Subcutaneous adipose tissue (tissue), 4 donors: ENCODE results near the gene LMTK2. TPM values are rescaled to one million over a fixed set of nuclear protein-coding genes. Genes with fewer than 3 reads are reported as not detected.

Experiments used
- total RNA-seq, 4 donors: library from RNA; depleted of rRNA; stranded (reverse); fragments of >200 nt; gene quantifications; one replicate each; pipeline ENCODE4 v1.1.0, GENCODE V29; 2016
- TF ChIP-seq, protein P1 (sequence below): fragments of 450-650 bp; IDR thresholded peaks from one replicate; pipeline ENCODE4 v1.5.1; 2016; ENCODE audit warnings: low read depth, mild to moderate bottlenecking, control low read depth, antibody characterized with exemption, moderate library complexity

LMTK2 gene
- total RNA-seq, 4 donors from 2014 or later = 7.3 to 15.4 (median 8.6) TPM

DNA sequence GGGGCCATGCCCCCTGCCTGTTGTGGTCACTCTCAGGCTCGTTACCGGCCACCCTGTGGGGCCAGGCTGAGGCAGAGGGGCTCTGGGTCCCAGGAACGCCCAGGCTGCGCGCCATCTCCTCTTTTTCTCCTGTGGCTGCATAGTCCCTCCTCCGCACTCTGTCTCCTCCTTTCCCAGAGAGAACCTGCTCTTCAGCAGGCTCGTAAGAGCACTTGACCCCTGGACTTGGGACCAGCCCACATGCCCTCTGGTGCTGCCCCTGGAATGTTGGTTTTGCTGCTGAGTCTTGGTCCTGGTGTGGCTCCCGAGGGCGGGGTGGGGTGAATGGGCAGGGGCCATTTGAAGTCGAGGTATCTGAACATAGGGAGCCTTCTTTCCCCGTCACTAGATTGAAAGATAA is 98.0 kb downstream of the LMTK2 start:
- TF ChIP-seq, protein P1, sequence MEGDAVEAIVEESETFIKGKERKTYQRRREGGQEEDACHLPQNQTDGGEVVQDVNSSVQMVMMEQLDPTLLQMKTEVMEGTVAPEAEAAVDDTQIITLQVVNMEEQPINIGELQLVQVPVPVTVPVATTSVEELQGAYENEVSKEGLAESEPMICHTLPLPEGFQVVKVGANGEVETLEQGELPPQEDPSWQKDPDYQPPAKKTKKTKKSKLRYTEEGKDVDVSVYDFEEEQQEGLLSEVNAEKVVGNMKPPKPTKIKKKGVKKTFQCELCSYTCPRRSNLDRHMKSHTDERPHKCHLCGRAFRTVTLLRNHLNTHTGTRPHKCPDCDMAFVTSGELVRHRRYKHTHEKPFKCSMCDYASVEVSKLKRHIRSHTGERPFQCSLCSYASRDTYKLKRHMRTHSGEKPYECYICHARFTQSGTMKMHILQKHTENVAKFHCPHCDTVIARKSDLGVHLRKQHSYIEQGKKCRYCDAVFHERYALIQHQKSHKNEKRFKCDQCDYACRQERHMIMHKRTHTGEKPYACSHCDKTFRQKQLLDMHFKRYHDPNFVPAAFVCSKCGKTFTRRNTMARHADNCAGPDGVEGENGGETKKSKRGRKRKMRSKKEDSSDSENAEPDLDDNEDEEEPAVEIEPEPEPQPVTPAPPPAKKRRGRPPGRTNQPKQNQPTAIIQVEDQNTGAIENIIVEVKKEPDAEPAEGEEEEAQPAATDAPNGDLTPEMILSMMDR = no peak

DNA sequence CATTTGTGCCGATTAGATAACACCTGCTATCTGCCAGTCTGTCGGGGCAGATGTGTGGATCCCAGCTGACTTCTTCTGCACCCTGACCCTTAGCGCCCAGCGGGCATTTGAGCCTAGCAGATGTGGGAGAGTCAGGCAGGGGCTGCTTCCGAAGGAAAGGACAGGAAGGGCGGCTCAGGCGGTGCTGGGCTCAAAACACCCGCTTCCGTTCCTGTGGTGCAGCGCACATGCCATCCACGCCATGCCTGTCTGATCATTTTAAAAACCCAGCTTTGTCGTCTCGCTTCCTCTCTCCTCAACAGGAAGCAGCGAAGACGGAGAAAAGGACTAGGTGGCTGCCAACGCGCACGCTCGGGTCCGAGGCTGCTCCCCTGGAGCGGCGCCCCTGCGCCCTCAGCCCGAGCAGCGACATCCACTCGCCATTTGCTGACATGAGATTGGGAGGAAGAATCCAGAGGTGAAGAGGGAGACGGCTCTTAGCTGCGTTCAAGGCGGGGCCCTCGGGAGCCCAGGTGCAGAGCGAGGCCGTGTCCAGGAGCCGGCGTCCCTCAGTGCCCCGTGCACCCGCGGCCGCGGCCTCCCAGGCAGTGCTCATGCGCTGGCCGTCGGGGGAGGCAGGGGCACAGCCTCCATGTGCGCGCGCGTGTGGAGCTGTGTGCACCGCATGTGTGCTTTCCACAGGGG is 98.6 kb downstream of the LMTK2 start:
- TF ChIP-seq, protein P1 = no peak

DNA sequence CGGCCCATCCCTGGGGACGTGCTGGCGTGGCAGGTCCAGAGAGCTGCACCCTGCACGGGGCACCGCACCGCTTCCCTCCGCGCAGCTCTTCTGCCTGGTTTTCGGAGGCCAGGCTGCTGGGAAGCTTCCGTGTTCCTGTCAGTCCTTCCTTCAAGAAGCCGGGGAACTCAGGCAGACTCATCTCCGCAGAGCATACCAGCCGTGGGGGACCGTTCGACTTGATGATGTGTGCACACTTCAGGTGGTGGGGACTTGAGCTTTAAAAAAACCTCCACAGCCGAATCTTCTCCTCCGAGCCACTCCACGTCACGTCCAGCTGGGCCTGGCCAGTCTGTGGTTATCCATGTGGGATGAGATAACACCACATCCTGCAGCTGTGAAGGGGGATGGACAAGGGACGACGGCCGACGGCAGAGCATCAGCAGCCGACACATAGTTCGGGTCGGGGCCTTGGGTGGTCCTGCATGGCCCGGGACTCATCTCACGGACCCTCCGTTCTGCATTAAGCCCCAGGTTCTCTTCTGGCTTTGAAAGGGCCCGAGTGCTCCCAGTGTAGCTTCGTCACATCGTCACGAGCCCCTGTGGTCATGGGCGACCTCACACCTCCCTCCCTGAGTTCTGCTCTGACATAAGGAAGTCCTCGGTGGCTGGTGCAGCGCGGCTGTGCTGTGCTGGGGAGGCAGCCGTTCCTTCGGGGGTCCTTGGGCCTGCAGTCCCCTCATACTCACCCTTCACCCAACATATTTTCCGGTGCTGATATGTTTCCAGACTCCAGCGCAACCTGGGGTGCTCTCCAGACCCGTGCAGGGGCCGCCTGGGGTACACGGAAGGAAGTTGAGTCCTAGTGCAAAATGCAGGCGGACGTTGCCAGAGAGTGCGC is 100.0 kb downstream of the LMTK2 start:
- TF ChIP-seq, protein P1 = no peak

DNA sequence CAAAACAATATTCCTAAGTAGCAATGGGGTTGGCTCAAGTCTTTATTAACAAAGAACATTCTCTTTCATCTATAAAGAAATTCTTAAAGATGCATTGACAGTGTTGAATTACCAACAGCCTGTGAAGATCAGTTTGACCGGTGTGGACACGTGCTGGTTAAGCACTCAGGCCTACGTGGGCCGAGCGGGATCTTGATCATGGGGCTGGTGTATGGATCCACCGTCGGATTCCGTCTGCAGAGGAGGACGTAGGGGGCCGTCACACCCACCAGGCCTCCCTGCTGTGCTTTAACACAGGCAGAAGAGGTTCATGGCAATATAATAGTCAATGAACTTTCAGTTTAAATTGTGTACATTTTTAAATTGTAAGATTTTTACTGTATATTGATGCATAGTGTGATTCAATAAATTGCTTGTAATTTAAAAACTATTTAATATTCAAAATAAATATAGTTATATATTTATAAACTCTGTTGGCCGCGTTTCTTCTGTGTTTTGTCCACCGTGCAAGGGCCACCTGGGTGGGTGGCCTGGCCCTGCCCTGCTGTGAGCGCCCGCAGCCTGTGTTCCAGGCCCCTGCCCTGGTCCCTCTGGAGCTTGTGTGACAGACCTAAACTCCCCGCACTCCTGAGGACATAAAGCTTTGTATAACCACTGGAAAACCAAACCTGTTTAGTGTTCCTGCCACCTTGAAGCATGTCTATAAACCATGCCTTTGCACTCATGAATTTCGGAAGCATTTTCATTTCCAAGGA is 102.7 kb downstream of the LMTK2 start:
- TF ChIP-seq, protein P1 = no peak

DNA sequence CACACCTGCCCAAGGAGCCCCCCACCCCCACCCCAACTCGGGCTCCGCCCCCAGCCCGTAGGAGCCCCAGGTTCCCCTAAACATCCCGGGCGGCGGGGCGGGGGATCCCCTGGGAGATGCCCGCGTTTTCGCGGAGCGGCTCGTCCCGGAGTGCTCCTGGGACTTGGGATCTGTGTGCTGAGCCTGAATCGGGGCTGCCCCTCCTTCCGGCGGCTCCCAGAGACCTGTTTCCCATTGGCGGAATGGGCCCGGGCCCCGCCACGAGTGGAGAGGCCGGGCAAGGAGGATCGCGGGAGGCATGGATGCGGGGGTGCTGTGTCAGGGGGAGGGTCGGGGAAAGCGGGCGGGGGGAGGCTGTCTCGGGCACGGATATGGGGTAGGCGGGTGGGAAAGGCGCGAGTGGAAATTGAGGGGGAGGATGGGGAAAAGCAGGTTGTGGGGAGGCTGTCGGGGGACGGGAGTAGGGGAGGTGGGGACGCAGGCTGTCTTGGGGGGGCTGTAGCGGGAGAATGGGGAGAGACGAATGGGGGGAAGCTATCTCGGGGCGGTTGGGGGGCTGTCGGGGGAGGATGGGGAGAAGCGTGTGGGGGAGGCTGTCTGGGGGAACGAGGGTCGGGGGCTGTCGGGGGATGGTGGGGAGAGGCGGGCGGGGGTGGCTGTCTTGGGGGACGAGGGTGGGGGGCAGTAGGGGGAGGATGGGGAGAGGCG is 104.0 kb downstream of the LMTK2 start:
- TF ChIP-seq, protein P1 = no peak

DNA sequence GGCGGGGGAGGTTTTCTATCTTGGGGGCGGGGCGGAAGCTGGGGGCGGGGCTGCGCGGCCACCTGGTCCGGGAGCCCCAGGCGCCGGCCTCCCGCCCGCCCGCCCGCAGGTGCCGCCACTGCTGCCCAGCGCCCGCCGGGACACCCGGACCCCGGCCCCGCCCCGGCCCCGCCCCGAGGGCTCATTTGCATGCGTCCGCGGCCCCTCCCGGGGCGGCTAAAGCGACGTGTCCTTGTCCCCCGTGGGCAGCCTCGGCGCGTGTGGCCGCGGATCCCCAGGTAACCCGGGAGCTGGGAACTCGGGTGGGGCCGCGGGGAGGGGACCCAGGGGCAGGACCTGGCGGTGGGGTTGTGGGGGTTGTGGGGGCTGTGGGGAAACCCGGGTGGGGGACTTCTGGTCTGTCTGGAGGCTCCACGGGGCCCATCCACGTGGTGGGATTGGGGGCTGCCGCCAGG is 104.6 kb downstream of the LMTK2 start, which contains the start of gene BHLHA15:
Gene BHLHA15 (plus strand): TSS at position 219 of the 455 bp plus-strand sequence. CDS start 871 bp downstream, outside the sequence.
- TF ChIP-seq, protein P1 = no peak
